GM21367 (cell line): Measurements from ENCODE around the gene HNF1B.

Experiments
- ATAC-seq: cut with Tn5 transposase; IDR thresholded peaks from one replicate; pipeline ENCODE4 v1.9.1; 2021; ENCODE audit not compliant: unreplicated experiment

HNF1B gene

GRCh38 chr17:37762666-37763065, 17.8 kb upstream of the HNF1B start:
- no peak for ATAC-seq

GRCh38 chr17:37761961-37762360, 17.1 kb upstream of the HNF1B start:
- ATAC-seq, result no peak

DNA sequence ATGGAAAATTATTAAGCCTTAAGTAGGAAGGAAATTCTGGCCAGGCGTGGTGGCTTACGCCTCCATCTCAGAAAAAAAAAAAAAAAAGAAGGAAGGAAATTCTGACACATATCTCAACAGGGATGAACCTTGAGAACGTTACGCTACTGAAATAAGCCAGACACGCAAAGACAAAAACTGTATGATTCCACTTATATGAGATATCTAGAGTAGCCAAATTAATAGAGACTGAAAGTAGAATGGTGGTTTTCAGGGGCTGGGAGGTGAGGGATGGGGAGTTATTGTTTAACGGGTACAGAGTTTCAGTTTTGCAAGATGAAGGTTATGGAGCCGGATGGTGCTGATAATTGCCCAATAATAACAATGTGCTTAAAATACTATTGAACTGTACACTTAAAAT, 16.2 kb upstream of the HNF1B start:
- ATAC-seq, result no peak

- no peak for ATAC-seq
These were observed 14.3 kb upstream of the HNF1B start for GRCh38 chr17:37759014-37759637.

DNA sequence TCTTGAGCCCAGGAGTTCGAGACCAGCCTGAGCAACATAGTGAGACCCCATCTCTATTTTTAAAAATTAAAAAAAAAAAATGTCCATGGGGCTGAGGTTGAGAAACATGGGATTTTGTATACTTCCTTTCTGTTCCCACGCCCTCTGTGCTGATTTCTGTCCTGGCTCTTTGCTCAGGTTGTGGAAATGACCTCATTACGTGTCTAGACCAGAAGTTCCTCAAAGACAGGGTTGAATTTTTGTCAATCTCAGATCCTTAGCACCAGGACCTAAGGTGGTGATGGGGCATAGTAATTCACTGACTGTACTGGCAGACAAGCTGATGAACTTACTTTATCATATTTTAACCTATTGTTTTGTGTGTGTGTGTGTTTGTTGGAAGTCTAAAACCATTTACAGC, 11.2 kb upstream of the HNF1B start:
- no peak for ATAC-seq

DNA sequence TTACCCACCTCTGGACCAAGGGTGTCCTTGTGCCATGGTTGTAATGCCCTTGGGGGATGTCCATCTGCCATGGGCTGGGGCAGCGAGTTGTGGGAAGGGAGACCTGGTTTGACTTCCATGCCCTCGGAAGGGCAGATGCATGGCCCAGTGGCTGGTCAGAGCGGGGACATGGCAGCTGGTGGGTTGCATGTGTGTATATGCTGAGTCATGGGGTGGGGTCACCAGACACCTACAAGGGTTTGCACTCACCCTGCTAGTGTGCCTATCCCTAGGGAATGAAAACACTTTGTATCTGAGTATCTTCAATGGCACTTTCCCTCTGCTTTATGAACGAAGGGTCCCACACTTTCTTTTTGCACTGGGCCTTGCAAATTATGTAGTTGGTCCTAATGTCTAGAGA, 10.6 kb upstream of the HNF1B start:
- ATAC-seq, result no peak

DNA sequence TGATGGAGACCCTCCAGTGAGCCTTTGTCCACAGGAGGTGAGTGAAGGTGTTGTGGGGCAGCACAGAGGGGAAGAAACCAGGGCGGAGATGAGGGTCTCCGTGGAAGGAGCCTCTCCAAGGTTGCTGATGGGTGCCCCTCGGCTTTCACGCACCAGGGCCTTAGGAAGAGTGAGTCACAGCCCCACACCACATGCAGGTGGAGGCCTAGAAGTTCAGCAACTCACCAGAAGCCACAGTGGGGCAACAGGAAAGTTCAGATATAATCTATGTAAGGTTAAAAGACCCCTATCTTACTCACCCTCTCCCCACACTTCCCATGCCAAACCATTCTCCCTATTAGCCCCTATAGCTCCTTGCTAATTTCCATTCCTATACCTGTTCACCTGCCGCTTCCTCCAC, 9.5 kb upstream of the HNF1B start:
- no peak for ATAC-seq

DNA sequence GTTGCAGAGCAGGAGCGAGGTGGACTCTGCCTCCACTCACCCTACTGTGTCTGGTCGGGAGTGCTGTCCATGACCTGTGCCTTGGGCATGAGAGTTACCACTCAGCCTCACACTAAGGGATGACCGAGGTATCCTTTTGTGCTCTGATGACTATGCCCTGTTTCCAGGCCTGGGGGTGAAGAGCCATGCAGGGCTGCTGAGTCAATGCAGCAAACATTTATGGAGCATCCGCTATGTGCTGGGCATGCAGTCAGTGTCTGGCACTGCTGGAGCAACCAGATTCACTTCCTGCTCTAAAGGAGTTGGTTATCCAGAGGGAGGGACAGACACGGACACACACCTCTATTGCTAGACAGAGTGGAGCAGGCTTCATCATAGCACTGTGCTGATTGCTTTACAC, 7.6 kb upstream of the HNF1B start:
- no peak for ATAC-seq

DNA sequence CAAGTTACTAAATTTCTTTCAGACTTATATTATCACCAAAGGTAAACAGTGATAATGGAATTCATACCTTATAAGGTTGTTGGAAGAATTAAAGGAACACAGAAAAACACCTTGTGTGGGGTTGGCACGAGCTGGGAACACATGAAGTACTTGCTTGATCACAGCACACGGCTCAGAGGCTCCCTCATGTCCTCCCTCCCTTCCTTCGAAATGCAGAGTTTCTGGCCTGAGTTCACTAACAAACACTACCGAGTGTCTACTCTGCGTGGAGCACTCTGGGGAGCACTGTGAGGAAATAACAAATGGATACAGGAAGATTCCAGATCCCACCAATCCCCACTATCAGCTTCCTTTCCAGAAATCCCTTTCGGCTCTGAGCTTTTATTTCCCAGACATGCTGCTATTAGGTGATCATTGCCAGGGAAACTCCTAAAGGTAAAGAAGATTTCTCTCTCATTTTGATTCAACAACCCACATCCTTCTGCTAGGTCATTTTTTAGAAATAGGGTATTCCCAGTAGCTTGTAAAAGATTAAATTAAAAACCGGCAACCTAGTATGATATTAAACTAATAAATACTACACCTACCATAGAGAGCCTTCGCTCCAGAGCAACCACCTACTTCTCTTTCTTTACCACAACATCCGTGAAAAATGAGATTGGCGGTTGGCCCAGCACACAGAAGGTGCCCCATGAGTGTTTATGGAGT, 6.1 kb upstream of the HNF1B start:
- no peak for ATAC-seq

DNA sequence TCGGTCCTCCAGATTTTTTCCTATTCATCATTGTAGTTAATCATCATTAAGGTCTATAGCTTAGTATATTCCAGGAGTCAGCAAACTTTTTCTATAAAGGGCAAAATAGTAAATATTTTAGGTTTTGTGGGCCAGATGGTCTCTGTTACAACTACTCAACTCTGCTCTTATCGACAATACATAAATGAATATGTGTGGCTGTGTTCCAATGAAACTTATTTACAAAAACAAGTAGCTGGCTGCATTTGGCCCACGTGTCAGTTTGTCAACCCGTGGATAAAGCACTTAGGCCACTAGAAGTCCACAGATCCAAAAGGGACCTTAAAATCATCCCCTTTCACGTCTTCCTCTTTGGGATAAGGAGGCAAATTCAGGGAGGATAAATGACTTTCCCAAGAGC, 5.4 kb upstream of the HNF1B start:
- no peak for ATAC-seq

- no peak for ATAC-seq
These were observed 2.4 kb upstream of the HNF1B start for GRCh38 chr17:37747222-37747621.

GRCh38 chr17:37746617-37747016, 1.8 kb upstream of the HNF1B start:
- ATAC-seq, result no peak

- no peak for ATAC-seq
These were observed 1.1 kb upstream of the HNF1B start for GRCh38 chr17:37745801-37746426.

DNA sequence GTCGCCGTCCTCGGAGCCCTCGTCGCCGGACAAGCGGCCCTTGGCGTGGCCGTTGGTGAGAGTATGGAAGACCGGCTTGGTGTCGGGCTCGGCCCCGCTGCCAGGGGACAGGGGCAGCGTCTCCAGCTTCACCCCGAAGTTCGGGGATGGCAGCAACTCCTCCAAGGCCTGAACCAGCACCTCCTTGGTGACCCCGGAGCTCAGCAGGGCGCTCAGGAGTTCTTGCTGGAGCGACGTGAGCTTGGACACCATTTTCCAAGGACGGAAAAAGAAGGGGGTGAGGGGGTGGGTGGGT, 279 bp downstream of the HNF1B start:
- no peak for ATAC-seq

DNA sequence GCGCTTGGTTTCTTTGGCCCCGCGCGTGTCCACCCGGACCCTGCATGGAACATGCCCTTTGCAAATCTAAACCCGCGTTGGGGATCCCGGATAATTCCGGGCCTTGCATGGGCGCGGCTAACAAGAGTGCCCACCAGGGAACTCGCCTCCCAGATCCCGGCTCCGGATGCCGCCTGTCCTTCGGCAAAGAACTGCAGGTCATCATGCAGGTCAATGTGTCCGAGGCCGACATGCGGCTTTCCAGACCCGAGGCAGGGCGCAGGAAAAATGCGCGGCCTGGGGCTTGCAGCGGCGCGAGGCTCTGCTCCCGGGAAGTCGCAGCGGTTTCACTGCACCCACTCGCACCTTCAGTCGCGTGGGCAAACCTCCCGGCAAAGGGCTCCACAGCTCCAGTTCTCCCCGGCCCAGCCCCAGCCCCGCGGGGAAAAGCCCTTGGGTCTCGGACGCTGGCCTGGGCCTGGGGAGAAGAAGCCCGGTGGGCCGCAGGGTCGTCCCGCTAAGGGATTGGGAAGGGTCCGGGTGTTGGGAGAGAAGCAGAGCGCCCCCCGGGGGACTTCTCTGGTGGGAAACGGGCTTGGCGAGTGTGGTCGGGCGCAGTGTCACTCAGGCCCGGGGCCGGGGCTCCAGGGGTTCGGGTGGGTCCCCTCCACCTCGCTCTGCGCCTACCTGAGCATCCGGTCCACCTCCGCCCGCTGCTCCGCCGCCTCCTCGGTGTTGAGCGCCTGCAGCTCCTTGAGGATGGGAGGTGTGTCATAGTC, 805 bp downstream of the HNF1B start:
- no peak for ATAC-seq

GRCh38 chr17:37743612-37743874, 1.3 kb downstream of the HNF1B start:
- ATAC-seq, result no peak

DNA sequence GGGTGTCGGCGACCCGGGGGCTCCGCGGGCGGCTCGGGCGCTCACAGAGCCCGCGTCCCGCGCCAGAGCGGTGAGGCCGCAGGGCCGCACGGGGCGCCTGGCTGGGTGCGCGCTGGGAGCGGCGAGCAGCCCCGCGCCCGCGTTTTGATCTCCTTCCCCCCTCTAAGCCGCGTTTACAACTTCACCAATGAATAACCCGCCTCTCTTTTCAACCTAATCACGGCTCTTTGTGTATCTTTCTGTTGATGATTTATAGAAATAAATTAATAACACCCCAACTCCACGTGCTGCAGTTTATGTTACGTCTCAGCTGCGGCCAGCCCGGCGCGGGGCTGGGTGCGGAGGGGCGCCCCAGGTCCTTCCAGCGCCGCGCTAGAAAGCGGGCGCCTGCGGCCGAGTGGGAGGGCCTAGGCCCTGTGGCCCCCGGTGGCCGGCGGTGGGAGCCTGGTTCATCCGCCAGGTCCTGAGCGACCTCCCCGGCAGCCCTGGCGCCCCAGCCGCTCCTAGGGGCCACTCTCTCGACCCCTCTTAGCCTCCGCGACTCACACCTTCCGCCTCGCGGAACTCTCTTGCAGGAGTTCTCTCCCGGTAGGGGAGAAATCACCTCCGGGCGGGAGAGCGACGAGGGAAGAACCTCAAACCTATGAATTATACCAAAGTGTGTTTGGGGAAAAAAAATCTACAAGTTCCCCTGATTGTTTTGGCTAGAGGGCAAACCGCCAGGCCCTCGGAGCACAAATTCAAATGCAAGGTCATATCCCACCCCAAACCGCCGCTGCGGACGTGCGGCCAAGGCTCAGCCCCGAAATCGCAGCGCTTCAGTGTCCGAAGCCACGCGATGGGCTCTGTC, 1.9 kb downstream of the HNF1B start:
- no peak for ATAC-seq

DNA sequence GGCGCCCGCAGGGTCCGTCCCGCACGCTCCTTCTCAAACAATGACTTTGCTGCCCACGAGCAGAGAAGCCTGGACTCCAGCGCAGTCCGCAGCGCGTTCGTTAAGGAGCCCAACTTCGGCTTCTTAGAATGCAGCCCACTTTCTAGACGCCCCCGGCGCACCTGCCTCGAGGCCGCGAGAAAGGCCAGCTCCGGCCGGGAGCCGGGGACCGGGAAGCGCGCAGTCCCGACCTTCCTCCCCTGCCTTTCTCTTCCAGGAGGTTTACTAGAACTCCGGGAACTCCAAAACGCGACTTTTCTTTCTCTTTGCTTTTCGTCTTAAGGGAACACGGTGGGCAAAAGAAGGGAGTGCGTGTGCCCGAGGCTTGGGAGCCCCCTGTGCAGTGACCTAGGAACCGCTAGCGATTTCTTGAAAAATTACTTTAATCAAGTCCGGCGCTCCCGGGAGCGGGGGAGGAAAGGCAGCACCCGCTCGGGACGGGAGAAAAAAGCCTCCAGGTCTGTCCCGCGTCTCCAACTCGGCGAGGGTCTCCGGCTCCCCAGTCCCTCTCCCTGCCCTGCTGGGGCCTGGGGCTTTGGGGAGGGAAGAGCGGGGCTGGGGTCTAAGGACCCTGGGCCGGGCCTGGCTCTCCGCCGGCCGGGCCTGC, 2.6 kb downstream of the HNF1B start:
- ATAC-seq, result no peak

DNA sequence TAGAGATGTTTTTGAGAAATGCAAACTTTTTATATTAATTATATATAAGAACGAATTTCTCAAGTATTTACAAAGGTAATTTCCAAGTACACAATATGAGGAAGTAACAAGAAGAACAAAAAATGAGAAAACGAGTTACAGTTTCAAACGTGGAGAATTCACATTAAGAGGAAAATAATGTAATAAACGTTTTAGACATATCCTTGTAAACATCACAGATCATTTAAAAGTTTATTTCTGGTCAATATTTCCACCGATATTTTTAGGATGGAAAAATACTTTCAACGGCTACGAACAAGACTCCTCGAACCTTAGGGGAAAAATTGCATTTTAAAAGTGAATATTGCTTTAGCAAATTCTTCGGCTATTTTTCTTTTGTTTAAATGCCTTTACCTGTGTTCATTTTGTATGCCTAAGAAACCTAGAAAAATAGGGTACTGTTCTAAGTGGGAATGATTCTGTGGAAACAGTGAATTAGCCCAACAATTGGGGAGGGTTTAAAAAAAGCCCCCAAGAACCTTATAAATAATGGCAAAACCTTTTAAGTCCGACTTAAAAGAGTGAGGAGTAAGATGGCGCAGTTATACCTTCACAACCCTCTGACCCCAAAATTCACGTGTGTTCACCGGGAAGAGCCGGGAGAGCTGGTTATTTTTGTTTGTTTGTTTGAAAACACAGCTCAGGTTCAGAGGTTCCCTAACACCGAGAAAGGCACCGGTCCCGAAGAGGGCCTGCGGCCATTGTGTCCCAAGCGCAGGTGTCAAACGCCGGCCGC, 3.3 kb downstream of the HNF1B start:
- ATAC-seq, result no peak

DNA sequence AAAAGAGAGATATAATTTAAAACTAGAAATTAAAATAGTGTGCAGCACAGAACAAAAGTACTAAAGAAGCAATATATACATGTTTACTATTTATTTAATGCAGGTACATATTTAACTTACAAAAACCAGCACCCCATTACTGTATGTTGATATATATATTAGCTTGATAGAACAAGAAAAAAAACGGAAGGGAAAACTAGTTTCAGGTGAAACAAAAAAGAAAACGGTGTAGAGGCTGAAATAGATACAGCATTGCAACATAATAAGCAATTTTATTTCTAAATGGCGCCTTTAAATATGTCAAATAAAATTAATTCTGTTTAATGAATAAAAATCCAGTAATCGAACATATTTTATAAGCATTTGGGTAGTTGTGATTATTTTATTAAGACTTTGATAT, 3.9 kb downstream of the HNF1B start:
- ATAC-seq, result no peak
